H1 (cell line): ENCODE data around the gene ASPG. TPM values are rescaled to one million over a fixed set of nuclear protein-coding genes. Genes with fewer than 3 reads are reported as not detected.

Source experiments
- JUND ChIP-seq: IDR thresholded peaks from 2 replicates; pipeline ENCODE4 v1.6.1; 2011; ENCODE audit warnings: mild to moderate bottlenecking, improper control_type of control experiment, low read length
- NANOG ChIP-seq: IDR thresholded peaks from 2 replicates; pipeline ENCODE4 v1.6.1; 2011; ENCODE audit warnings: low read length, low read depth, mild to moderate bottlenecking, inconsistent platforms; ENCODE audit not compliant: insufficient read depth, poor library complexity, severe bottlenecking
- polyA plus RNA-seq, 7 experiments: library from polyadenylated mRNA; depleted of rRNA in 3 of 7; stranded (reverse) in 5 of 7; unstranded in 2 of 7; fragments of >200 nt in 5 of 7; fragments of 200-250 nt in 2 of 7; gene quantifications; 1 replicate in 5 of 7; 2 replicates in 1 of 7; 4 replicates in 1 of 7; pipeline versions ENCODE4 v1.2.1 to v1.2.3, GENCODE V29; 2011 to 2013; ENCODE audit warnings: missing spikeins in 2 of 7, mixed read lengths in 2 of 7
- total RNA-seq: library from RNA; stranded (reverse); fragmentation: NEBNext Ultra II Directional; extraction: Animal tissue kit (Norgen Biotek cat#: 25700); gene quantifications from 2 replicates; pipeline ENCODE4 v1.2.1, GENCODE V29; 2021

Gene ASPG
- total and polyA plus RNA-seq, 2 of the 8 experiments (the other 6 are each of a cell fraction or from before 2014, with no cell fraction given), result 0.34 to 0.59 TPM

- TF ChIP-seq NANOG, result no peak
- TF ChIP-seq JUND, result no peak
- TF ChIP-seq, all 59 proteins: peak for 2
Measured at GRCh38 chr14:104075530-104076151, 9.9 kb upstream of the ASPG start (continued).
